GM08714 (cell line): ENCODE data around the gene PDE4D.

Source experiments
- H3K4me3 ChIP-seq: fragments of 200-500 bp; sonication (Bioruptor generic); 2 replicates; pipeline ENCODE4 v1.5.1; 2014; ENCODE audit warnings: mild to moderate bottlenecking, low read length, inconsistent platforms
- ZNF274 ChIP-seq: IDR thresholded peaks from 2 replicates; pipeline ENCODE4 v1.6.1; 2012; ENCODE audit warnings: mild to moderate bottlenecking, low read depth, low read length

The PDE4D gene

GRCh38 chr5:59713498-59713844, 180.1 kb downstream of the PDE4D start:
- no peak overlapping the region for H3K4me3 ChIP-seq
- no peak for TF ChIP-seq ZNF274

- no peak for TF ChIP-seq ZNF274
- H3K4me3 ChIP-seq = no peak overlapping the region
Observed at GRCh38 chr5:59712836-59713497, 180.6 kb downstream of the PDE4D start.

GRCh38 chr5:59711310-59711709, 182.2 kb downstream of the PDE4D start:
- no peak for TF ChIP-seq ZNF274

GRCh38 chr5:59709846-59710245, 183.7 kb downstream of the PDE4D start:
- TF ChIP-seq ZNF274 = no peak
- H3K4me3 ChIP-seq = no peak overlapping the region

More at GRCh38 chr5:59711310-59711709, 182.2 kb downstream of the PDE4D start:
- no peak overlapping the region for H3K4me3 ChIP-seq

- H3K4me3 ChIP-seq = no peak overlapping the region
- no peak for TF ChIP-seq ZNF274
Observed at GRCh38 chr5:59709346-59709821, 184.1 kb downstream of the PDE4D start.

- no peak for TF ChIP-seq ZNF274
Observed at GRCh38 chr5:59704936-59705335, 188.6 kb downstream of the PDE4D start.

GRCh38 chr5:59703789-59704188, 189.7 kb downstream of the PDE4D start:
- no peak overlapping the region for H3K4me3 ChIP-seq
- no peak for TF ChIP-seq ZNF274

More at GRCh38 chr5:59704936-59705335, 188.6 kb downstream of the PDE4D start:
- no peak overlapping the region for H3K4me3 ChIP-seq

- no peak overlapping the region for H3K4me3 ChIP-seq
- TF ChIP-seq ZNF274 = no peak
Observed at GRCh38 chr5:59698207-59699178, 195.0 kb downstream of the PDE4D start.

- no peak for TF ChIP-seq ZNF274
- no peak overlapping the region for H3K4me3 ChIP-seq
Observed at GRCh38 chr5:59694411-59694810, 199.1 kb downstream of the PDE4D start.

GRCh38 chr5:59693492-59694309, 199.8 kb downstream of the PDE4D start:
- no peak for TF ChIP-seq ZNF274

GRCh38 chr5:59685793-59686192, 207.7 kb downstream of the PDE4D start:
- no peak for TF ChIP-seq ZNF274
- no peak overlapping the region for H3K4me3 ChIP-seq

More at GRCh38 chr5:59693492-59694309, 199.8 kb downstream of the PDE4D start:
- no peak overlapping the region for H3K4me3 ChIP-seq

GRCh38 chr5:59685191-59685530, 208.4 kb downstream of the PDE4D start:
- H3K4me3 ChIP-seq = no peak overlapping the region
- TF ChIP-seq ZNF274 = no peak

- H3K4me3 ChIP-seq = no peak overlapping the region
- TF ChIP-seq ZNF274 = no peak
Observed at GRCh38 chr5:59684388-59685190, 208.9 kb downstream of the PDE4D start.
